HG03354 (cell line): ENCODE data around the gene INTS13.
"Not testable (repeated sequence)": the region's sequence is repeated elsewhere in the genome, so short reads cannot be mapped to it uniquely, and the experiment has no call there.

Source experiments
- ATAC-seq: cut with Tn5 transposase; IDR thresholded peaks from one replicate; pipeline ENCODE4 v1.9.1; 2021; ENCODE audit warnings: mild to moderate bottlenecking; ENCODE audit not compliant: unreplicated experiment, poor library complexity, severe bottlenecking

Gene INTS13

DNA sequence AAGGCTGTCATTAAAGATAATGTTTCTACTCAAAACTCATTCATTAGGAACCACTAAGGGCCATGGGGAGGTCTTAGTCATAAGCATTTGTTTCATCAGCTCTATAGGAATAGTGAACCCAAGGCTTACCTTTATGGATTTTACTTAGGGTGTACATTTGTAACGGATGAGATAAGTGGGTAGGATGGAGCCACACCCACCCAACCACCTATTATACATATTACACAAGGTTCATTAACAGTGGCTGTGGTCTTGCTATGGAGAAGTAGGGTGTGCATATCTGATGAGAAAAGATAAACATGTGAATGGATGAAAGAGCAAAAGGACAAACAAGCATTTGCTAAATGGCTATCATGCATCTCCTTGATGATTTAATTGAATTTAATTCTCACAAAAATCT lies 65.2 kb downstream of the INTS13 start:
- no peak for ATAC-seq

DNA sequence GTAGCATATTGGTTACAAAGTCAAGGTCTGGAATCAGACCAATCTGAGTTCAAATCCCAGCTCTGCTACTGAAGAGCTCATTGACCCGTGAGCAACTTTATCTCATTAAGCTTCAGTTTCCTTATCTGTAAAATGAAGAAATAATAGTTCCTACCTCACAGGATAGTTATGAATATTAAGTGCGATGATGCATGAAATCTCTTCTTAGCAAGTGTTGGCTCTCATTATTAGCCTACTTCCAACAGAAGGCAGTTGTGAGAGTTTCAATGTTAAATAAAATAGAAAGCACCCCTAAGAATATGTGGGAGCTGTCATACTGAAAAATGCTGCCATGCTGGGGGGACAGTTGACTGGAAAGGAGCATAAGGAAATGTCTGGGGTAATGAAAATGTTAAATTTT lies 65.8 kb downstream of the INTS13 start:
- ATAC-seq: no peak

DNA sequence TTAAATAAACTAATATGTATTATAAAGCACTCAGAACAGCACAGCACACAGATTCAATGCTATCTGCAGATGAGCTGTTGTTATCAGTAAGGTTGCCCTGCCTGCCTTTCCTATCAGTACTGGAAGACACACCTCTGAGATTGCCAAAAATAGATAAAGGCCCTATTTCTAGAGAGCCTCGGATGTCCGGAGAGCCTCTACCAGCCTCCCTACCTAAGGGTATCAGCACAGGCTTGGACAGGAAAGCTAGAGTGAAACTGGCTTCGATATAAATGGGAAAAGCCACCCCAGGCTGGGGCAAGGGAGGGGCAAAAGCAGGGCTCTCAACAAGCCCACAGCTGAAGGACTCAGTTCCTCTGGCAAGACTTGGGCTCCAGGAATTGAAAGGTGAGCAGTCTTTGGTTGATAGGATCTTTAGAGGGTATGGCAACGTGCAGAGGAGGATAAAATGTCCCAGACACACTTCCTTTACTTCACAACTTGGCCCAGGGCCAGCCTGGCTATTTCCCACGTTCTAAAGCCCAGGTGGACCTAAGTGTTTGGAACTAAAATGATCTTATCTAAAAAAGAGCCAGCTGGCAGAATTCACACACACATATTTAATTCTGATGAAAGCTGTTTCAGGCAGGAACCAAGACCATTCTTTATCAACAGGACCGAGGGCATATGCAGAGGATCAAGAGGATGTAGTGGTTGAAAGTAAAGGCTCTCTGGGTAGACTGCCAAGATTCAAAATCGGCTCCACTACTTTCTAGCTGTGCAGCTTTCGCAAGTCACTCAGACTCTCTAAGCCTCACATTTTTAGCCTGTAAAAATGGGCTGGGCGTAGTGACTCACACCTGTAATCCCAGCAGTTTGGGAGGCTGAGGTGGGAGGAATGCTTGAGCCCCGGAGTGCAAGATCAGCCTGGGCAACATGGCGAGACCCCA lies 67.0 kb downstream of the INTS13 start:
- ATAC-seq: no peak

DNA sequence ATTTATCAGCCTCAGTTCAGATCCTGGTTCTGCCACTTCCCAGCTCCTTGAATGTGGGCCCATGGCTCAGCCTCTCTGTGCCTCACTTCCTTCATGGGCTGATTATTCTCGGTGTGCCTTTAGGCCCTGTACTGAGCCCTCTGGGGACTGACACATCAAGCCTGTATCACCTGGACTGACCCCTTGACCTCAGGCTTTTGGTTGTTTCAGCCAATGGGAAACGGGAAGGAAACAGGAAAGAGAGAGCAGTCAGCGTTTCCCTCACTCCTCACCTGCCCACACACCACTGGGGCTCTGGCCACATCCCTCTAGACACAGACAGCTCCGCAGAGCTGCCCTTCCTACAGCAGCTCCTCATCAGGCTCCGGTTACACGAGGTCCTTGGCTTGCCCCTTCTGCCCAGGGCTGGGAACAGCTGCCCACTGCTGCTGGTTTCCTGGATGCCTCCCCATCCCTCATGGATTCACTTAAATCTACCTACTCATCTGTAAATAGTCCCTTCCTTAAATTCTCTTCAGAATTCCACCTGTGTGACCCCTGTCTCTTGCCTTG lies 67.8 kb downstream of the INTS13 start:
- ATAC-seq: no peak

DNA sequence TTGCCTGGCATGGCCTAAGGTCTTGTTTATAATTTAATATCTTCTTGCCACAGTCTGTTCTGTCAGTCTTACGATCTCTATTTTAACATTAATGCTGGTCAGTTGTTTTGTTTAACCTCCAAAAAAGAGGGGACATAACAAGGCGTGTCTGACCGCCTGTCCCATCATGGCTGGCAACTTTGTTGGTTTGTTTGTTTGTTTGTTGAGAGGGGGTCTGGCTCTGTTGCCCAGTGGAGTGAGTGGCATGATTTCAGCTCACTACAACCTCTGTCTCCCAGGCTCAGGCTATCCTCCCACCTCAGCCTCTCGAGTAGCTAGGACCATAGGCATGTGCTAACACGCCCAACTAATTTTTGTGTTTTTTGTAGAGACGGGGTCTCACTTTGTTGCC lies 68.7 kb downstream of the INTS13 start:
- no peak for ATAC-seq

DNA sequence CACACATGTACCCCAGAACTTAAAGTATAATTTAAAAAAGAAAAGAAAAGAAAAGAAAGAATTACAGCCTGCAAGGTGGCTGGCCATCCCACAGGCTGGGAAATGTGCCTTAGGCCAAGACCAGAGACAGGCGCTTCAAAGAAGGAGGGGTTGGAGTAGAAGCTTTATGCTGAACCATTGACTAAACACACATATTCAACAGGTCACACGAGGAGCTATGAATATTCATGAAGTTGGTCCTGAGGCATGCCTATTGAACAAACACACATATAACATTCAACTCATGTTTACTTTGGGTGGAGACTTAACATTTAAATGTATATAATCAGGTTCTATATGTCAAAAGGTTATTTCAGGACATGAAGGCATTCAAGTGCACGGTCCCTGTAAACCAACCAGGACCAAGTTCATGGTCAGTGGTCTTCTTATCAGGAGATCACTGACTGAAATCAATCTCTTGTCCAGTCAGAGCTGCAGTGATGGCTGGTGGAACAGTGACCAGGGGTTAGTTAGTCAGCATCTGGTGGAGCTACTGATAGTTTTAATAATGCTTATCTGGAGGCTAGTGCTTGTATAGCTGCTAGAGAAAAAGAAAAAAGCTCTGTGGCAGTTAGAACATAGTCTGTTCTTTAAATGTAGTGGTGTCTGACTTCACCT lies 69.2 kb downstream of the INTS13 start:
- no peak for ATAC-seq

DNA sequence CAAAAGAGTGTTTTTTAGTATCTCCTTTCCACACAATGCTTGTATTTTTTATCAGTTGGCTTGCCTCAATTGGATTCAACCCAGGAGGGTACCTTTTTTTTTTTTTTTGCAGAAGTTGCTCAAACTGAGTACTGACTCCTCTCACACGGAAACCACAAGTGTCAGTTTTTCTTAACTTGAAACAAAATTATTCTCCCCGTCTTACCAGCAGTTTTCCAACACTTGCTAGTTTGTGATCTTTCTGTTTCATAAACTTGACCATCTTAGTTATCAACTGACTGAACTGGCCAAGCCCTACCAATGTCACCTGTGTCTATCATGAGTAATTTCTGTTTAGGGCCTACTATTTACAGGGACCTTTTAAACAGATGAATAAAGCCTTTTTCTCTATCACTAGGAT lies 70.7 kb downstream of the INTS13 start:
- ATAC-seq: peak; percentile 74

DNA sequence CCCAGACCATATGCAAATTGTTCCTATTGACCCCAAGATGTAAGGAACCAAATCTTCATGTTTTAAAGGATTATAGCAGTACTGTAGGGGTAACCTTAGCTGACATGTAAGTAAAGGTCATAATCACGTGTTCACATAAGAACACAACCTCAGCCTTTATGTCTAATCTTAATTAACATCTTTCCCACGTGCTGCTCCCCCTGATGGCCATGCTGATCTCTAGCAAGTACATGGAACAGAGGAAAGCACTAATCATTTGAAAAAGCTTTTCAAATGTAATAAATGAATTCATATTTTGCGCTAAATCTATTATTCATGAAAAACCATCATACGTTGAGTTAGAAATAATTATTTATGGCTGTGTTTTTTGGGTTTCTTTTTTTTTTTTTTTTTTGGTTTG lies 74.3 kb downstream of the INTS13 start:
- no peak for ATAC-seq

DNA sequence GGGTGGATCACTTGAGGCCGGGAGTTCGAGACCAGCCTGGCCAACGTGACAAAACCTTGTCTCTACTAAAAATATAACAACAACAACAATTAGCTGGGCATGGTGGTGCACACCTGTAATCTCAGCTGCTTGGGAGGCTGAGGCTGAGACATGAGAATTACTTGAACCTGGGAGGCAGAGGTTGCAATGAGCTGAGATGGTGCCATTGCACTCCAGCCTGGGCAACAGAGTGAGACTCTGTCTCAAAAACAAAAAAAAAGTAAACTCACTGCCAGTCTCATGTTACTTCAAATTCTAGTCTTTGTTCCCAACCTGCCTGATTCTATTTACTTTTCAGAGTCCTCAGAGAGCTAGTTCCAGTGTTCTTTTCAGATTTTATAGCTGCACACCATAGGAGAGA lies 75.0 kb downstream of the INTS13 start:
- ATAC-seq: not testable (repeated sequence)

DNA sequence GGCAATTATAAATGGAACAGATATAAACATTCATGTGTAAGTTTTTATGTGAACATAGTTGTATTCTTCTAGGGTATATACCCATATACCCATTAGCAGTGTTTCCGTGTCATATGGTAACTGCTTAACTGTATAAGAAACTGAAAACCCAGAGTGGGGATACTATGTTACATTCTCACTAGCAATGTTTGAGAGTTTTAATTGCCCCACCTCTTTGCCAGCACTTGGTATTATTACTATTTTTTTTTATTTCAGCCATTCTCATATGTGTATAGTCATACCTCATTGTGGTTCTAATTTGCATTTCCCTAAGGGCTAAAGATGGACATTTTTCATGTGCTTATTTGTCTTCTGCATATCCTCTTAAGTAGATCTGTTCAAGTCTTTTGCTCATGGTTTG lies 76.1 kb downstream of the INTS13 start:
- no peak for ATAC-seq

DNA sequence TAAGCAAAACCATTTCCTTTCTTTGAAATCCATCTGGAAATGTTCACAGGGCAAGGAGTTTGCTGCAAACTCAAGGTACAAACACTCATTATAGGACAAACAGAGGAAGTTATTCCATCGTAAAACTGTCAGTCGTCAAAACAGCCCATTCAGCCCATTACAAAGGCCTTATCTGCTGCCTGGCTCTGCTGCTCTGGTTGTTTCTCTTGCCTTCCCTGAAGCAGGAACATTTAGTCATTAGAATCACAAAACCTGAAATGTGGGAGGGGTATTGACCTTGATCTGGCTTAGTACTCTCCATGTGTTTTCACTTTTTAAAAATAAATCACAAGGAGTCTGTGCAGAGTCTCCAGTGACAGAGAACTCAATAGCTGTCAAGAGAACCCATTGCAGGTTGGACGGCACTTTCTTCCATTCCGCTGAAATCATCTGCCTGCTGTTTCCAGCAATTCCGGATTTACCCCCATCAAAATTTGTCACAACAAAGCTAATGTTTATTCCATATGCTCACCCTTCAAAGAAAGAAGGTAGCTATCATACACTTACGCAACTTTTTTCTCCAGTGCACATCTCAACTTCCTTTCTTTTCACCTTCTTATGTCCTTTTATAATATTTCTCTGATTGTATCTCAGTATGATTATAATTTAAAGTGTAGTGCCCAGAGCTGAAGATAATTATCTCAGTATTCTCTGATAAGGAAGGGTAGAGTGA lies 80.2 kb downstream of the INTS13 start:
- no peak for ATAC-seq

DNA sequence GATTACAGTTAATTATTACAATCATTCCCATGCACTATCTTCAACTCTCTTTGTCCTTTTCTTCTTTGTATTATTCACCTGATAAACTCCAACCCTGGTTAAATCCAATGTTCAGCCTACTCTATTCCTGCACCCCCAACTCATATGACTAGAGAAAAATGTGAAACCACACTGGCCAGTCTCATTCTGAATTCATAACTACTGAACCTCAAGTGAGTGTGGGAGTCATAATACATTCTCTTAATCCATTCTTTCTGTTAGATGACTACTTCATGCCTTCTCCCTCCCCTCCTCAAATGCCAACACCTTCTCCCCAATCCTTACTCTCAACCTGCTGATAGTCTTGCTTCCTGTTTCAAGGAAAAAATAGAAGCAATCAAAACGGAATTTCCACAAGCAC lies 82.4 kb downstream of the INTS13 start:
- ATAC-seq: no peak
